Activated naive CD8-positive, alpha-beta T cell treated with anti-CD3 and anti-CD28 coated beads, Interleukin-2, amount 10 ng/mL, durations not matched to agents 7 days and 5 days (primary cell): ENCODE data around the gene LTN1. TPM values are rescaled to one million over a fixed set of nuclear protein-coding genes. Genes with fewer than 3 reads are reported as not detected.

Experiments
- ATAC-seq: fragments of 150-1000 bp; cut with Tn5 transposase; one replicate; pipeline ENCODE4 v1.10.0; 2021; ENCODE audit warnings: low read depth, moderate library complexity
- POLR2A ChIA-PET: fragments of 350-600 bp; sonication (Branson Sonifier 250); formaldehyde crosslinking; loops from one replicate; lab custom pipeline; 2021; ENCODE audit warnings: antibody characterized with exemption; lab: Charles Lee
- DNase-seq: peaks from one replicate; pipeline ENCODE4 v3.0.0; 2021
- H3K27ac Mint-ChIP-seq: one replicate; pipeline ENCODE4 v1.8.0; 2022; ENCODE audit warnings: mild to moderate bottlenecking, mixed read lengths
- H3K27me3 Mint-ChIP-seq: one replicate; pipeline ENCODE4 v1.8.0; 2022; ENCODE audit warnings: mild to moderate bottlenecking, moderate library complexity, mixed read lengths
- H3K36me3 Mint-ChIP-seq: one replicate; pipeline ENCODE4 v1.8.0; 2021; ENCODE audit warnings: mild to moderate bottlenecking, mixed read lengths
- H3K4me1 Mint-ChIP-seq: one replicate; pipeline ENCODE4 v1.8.0; 2021; ENCODE audit warnings: mixed read lengths
- H3K4me3 Mint-ChIP-seq: one replicate; pipeline ENCODE4 v1.8.0; 2022; ENCODE audit warnings: mild to moderate bottlenecking, moderate library complexity, mixed read lengths
- H3K9me3 Mint-ChIP-seq: one replicate; pipeline ENCODE4 v1.8.0; 2021; ENCODE audit warnings: mixed read lengths
- total RNA-seq, 2 experiments: library from RNA; stranded (reverse); gene quantifications; one replicate each; pipeline ENCODE4 v1.2.3, GENCODE V29; 2021

Gene LTN1
- total RNA-seq, 2 experiments from 2014 or later = 27.4 to 29.3 TPM

- Mint-ChIP-seq H3K9me3 (no peaks in the 10 kb centered on the region), H3K4me3 (no peak overlapping the region), H3K27me3 (no peaks in the 10 kb centered on the region), H3K36me3 (peaks cover 28% of the 10 kb centered on the region), H3K27ac (no peak overlapping the region), H3K4me1 (peaks cover 6% of the 10 kb centered on the region)
- POLR2A ChIA-PET = no interaction called here
- ATAC-seq = no peak
- no peak for DNase-seq
These were observed 20.3 kb downstream of the LTN1 start for GRCh38 chr21:28972398-28972797.

- H3K4me3 Mint-ChIP-seq = no peak overlapping the region
- no peaks in the 10 kb centered on the region for H3K9me3 Mint-ChIP-seq
- ATAC-seq (no peak), DNase-seq (no peak)
- H3K36me3 Mint-ChIP-seq = peaks cover 33% of the 10 kb centered on the region
- H3K4me1 Mint-ChIP-seq = peaks cover 6% of the 10 kb centered on the region
- no peaks in the 10 kb centered on the region for H3K27me3 Mint-ChIP-seq
- no peak overlapping the region for H3K27ac Mint-ChIP-seq
- POLR2A ChIA-PET = no interaction called here
These were observed 21.5 kb downstream of the LTN1 start for GRCh38 chr21:28971171-28971570.

GRCh38 chr21:28963831-28964230, 28.8 kb downstream of the LTN1 start:
- Mint-ChIP-seq H3K27me3 (no peaks in the 10 kb centered on the region), H3K9me3 (no peaks in the 10 kb centered on the region), H3K36me3 (peaks cover 31% of the 10 kb centered on the region), H3K4me1 (no peaks in the 10 kb centered on the region), H3K27ac (no peak overlapping the region), H3K4me3 (no peak overlapping the region)
- ATAC-seq (no peak), DNase-seq (no peak)
- POLR2A ChIA-PET = no interaction called here

- Mint-ChIP-seq H3K27me3 (no peaks in the 10 kb centered on the region), H3K4me1 (no peaks in the 10 kb centered on the region), H3K36me3 (peaks cover 37% of the 10 kb centered on the region), H3K27ac (no peak overlapping the region), H3K4me3 (no peak overlapping the region), H3K9me3 (no peaks in the 10 kb centered on the region)
- POLR2A ChIA-PET = no interaction called here
- ATAC-seq (no peak), DNase-seq (no peak)
These were observed 30.2 kb downstream of the LTN1 start for GRCh38 chr21:28962465-28962864.

- H3K36me3 Mint-ChIP-seq = peaks cover 33% of the 10 kb centered on the region
- no peak overlapping the region for H3K4me3 Mint-ChIP-seq
- DNase-seq = no peak
- no peaks in the 10 kb centered on the region for H3K9me3 Mint-ChIP-seq
- no peak for ATAC-seq
- no peaks in the 10 kb centered on the region for H3K27me3 Mint-ChIP-seq
- POLR2A ChIA-PET = no interaction called here
- H3K27ac Mint-ChIP-seq = no peak overlapping the region
- H3K4me1 Mint-ChIP-seq = no peaks in the 10 kb centered on the region
These were observed 30.8 kb downstream of the LTN1 start for GRCh38 chr21:28961927-28962326.

GRCh38 chr21:28960245-28960644, 32.4 kb downstream of the LTN1 start:
- no peaks in the 10 kb centered on the region for H3K4me1 Mint-ChIP-seq
- ATAC-seq (no peak), DNase-seq (no peak)
- H3K36me3 Mint-ChIP-seq = peaks cover 35% of the 10 kb centered on the region
- H3K9me3 Mint-ChIP-seq = no peaks in the 10 kb centered on the region
- H3K27me3 Mint-ChIP-seq = no peaks in the 10 kb centered on the region
- no peak overlapping the region for H3K4me3 Mint-ChIP-seq
- H3K27ac Mint-ChIP-seq = no peak overlapping the region
- POLR2A ChIA-PET = no interaction called here

- Mint-ChIP-seq H3K36me3 (peaks cover 41% of the 10 kb centered on the region), H3K4me1 (no peaks in the 10 kb centered on the region), H3K27ac (no peak overlapping the region), H3K9me3 (no peaks in the 10 kb centered on the region), H3K4me3 (no peak overlapping the region), H3K27me3 (no peaks in the 10 kb centered on the region)
- DNase-seq = no peak
- POLR2A ChIA-PET = no interaction called here
- ATAC-seq = no peak
These were observed 33.1 kb downstream of the LTN1 start for GRCh38 chr21:28959367-28960099.

- POLR2A ChIA-PET = no interaction called here
- H3K9me3 Mint-ChIP-seq = no peaks in the 10 kb centered on the region
- H3K4me1 Mint-ChIP-seq = peaks cover 9% of the 10 kb centered on the region
- no peak for DNase-seq
- ATAC-seq = no peak
- no peak overlapping the region for H3K4me3 Mint-ChIP-seq
- H3K36me3 Mint-ChIP-seq = peaks cover 33% of the 10 kb centered on the region
- no peak overlapping the region for H3K27ac Mint-ChIP-seq
- H3K27me3 Mint-ChIP-seq = no peaks in the 10 kb centered on the region
These were observed 39.4 kb downstream of the LTN1 start for GRCh38 chr21:28953247-28953646.

- H3K4me1 Mint-ChIP-seq = peaks cover 9% of the 10 kb centered on the region
- DNase-seq (no peak), ATAC-seq (no peak)
- no peaks in the 10 kb centered on the region for H3K27me3 Mint-ChIP-seq
- no peak overlapping the region for H3K27ac Mint-ChIP-seq
- no peaks in the 10 kb centered on the region for H3K9me3 Mint-ChIP-seq
- H3K36me3 Mint-ChIP-seq = peaks cover 31% of the 10 kb centered on the region
- POLR2A ChIA-PET = no interaction called here
- no peak overlapping the region for H3K4me3 Mint-ChIP-seq
These were observed 40.0 kb downstream of the LTN1 start for GRCh38 chr21:28952686-28953085.

- Mint-ChIP-seq H3K9me3 (no peaks in the 10 kb centered on the region), H3K4me3 (no peak overlapping the region), H3K4me1 (peaks cover 9% of the 10 kb centered on the region), H3K27ac (no peak overlapping the region), H3K36me3 (peaks cover 20% of the 10 kb centered on the region), H3K27me3 (no peaks in the 10 kb centered on the region)
- POLR2A ChIA-PET = no interaction called here
- ATAC-seq (no peak), DNase-seq (no peak)
These were observed 43.4 kb downstream of the LTN1 start for GRCh38 chr21:28949318-28949717.

GRCh38 chr21:28944296-28944695, 48.4 kb downstream of the LTN1 start:
- no peak overlapping the region for H3K4me3 Mint-ChIP-seq
- no peaks in the 10 kb centered on the region for H3K9me3 Mint-ChIP-seq
- H3K36me3 Mint-ChIP-seq = peaks cover 6% of the 10 kb centered on the region
- DNase-seq = no peak
- peaks cover 2% of the 10 kb centered on the region for H3K4me1 Mint-ChIP-seq
- H3K27me3 Mint-ChIP-seq = no peaks in the 10 kb centered on the region
- POLR2A ChIA-PET = no interaction called here
- ATAC-seq = no peak
- no peak overlapping the region for H3K27ac Mint-ChIP-seq

GRCh38 chr21:28943631-28944030, 49.0 kb downstream of the LTN1 start:
- H3K4me1 Mint-ChIP-seq = peaks cover 2% of the 10 kb centered on the region
- POLR2A ChIA-PET = no interaction called here
- ATAC-seq (no peak), DNase-seq (no peak)
- no peak overlapping the region for H3K4me3 Mint-ChIP-seq
- H3K36me3 Mint-ChIP-seq = peaks cover 6% of the 10 kb centered on the region
- H3K27ac Mint-ChIP-seq = no peak overlapping the region
- H3K27me3 Mint-ChIP-seq = no peaks in the 10 kb centered on the region
- no peaks in the 10 kb centered on the region for H3K9me3 Mint-ChIP-seq

- DNase-seq (no peak), ATAC-seq (no peak)
- Mint-ChIP-seq H3K27ac (no peak overlapping the region), H3K4me3 (no peak overlapping the region), H3K27me3 (no peaks in the 10 kb centered on the region), H3K4me1 (peaks cover 4% of the 10 kb centered on the region), H3K9me3 (no peaks in the 10 kb centered on the region), H3K36me3 (peaks cover 20% of the 10 kb centered on the region)
- POLR2A ChIA-PET = no interaction called here
These were observed 54.0 kb downstream of the LTN1 start for GRCh38 chr21:28938726-28939125.

GRCh38 chr21:28937737-28938136, 54.9 kb downstream of the LTN1 start:
- POLR2A ChIA-PET = no interaction called here
- ATAC-seq = no peak
- no peak for DNase-seq

More at GRCh38 chr21:28937737-28938136, 54.9 kb downstream of the LTN1 start:
- H3K9me3 Mint-ChIP-seq = no peaks in the 10 kb centered on the region
- H3K27ac Mint-ChIP-seq = no peak overlapping the region
- peaks cover 4% of the 10 kb centered on the region for H3K4me1 Mint-ChIP-seq
- H3K27me3 Mint-ChIP-seq = no peaks in the 10 kb centered on the region
- no peak overlapping the region for H3K4me3 Mint-ChIP-seq
- H3K36me3 Mint-ChIP-seq = peaks cover 28% of the 10 kb centered on the region
